ENCODE results near the gene UQCRC1. TPM values are rescaled to one million over a fixed set of nuclear protein-coding genes. Genes with fewer than 3 reads are reported as not detected.

Gene UQCRC1
- total RNA-seq, 1 experiment from 2014 or later = 323 TPM

DNA sequence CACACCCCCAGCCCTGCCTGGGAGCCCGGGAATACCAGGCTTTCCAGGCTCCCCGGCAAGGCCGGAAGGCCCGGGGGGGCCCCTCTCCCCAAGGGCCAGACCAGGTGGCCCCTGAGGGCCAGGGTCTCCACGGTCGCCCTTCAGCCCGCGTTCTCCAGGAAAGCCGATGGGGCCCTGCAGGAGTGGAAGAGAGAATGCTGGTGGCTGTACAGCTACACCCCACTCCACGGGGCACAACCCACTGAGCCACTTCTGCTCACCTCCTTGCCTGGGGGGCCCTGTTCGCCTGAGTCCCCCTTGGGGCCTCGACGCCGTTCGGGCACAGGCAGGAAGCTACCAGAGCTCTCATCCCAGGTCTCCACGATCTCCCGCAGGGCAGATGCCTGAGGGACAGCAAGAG is 34.1 kb downstream of the UQCRC1 start:
- Mint-ChIP-seq H3K27ac (no peak overlapping the region), H3K27me3 (ENCODE audit: low read depth) (no peaks in the 10 kb centered on the region), H3K4me1 (no peaks in the 10 kb centered on the region), H3K4me3 (no peak overlapping the region), H3K9me3 (no peaks in the 10 kb centered on the region), H3K36me3 (no peaks in the 10 kb centered on the region; the same call in 1 of the 2 replicates)
- ChIA-PET POLR2A (no interaction called here), CTCF (no interaction called here)
- ATAC-seq (no peak), DNase-seq (ENCODE audit: low spot score) (no peak)
- TF ChIP-seq, protein P1, sequence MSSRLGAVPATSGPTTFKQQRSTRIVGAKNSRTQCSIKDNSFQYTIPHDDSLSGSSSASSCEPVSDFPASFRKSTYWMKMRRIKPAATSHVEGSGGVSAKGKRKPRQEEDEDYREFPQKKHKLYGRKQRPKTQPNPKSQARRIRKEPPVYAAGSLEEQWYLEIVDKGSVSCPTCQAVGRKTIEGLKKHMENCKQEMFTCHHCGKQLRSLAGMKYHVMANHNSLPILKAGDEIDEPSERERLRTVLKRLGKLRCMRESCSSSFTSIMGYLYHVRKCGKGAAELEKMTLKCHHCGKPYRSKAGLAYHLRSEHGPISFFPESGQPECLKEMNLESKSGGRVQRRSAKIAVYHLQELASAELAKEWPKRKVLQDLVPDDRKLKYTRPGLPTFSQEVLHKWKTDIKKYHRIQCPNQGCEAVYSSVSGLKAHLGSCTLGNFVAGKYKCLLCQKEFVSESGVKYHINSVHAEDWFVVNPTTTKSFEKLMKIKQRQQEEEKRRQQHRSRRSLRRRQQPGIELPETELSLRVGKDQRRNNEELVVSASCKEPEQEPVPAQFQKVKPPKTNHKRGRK (CRISPR knock-in tag; IDR thresholded peaks at IDR 0.05; ENCODE audit: borderline replicate concordance) = no peak
- TF ChIP-seq, protein P2, sequence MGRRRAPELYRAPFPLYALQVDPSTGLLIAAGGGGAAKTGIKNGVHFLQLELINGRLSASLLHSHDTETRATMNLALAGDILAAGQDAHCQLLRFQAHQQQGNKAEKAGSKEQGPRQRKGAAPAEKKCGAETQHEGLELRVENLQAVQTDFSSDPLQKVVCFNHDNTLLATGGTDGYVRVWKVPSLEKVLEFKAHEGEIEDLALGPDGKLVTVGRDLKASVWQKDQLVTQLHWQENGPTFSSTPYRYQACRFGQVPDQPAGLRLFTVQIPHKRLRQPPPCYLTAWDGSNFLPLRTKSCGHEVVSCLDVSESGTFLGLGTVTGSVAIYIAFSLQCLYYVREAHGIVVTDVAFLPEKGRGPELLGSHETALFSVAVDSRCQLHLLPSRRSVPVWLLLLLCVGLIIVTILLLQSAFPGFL (CRISPR knock-in tag; IDR thresholded peaks at IDR 0.05; ENCODE audit: borderline replicate concordance) = no peak
- TF ChIP-seq HMGA2 (CRISPR knock-in tag; IDR thresholded peaks at IDR 0.05) (no peak), PRRX2 (CRISPR knock-in tag; IDR thresholded peaks at IDR 0.05) (no peak), ELF4 (CRISPR knock-in tag; IDR thresholded peaks at IDR 0.05; ENCODE audit: low read depth) (no peak), CBFB (CRISPR knock-in tag; IDR thresholded peaks at IDR 0.05; ENCODE audit: low read depth) (no peak), ZNF423 (CRISPR knock-in tag; IDR thresholded peaks at IDR 0.05) (no peak), EMX1 (CRISPR knock-in tag; IDR thresholded peaks at IDR 0.05) (no peak), TCF7 (CRISPR knock-in tag; IDR thresholded peaks at IDR 0.05; ENCODE audit: low read depth) (no peak), ZNF416 (CRISPR knock-in tag; IDR thresholded peaks at IDR 0.05) (no peak), HMGXB4 (CRISPR knock-in tag; IDR thresholded peaks at IDR 0.05) (no peak), AR (CRISPR knock-in tag; IDR thresholded peaks at IDR 0.05) (no peak)
- TF ChIP-seq, protein P3, sequence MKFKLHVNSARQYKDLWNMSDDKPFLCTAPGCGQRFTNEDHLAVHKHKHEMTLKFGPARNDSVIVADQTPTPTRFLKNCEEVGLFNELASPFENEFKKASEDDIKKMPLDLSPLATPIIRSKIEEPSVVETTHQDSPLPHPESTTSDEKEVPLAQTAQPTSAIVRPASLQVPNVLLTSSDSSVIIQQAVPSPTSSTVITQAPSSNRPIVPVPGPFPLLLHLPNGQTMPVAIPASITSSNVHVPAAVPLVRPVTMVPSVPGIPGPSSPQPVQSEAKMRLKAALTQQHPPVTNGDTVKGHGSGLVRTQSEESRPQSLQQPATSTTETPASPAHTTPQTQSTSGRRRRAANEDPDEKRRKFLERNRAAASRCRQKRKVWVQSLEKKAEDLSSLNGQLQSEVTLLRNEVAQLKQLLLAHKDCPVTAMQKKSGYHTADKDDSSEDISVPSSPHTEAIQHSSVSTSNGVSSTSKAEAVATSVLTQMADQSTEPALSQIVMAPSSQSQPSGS (CRISPR knock-in tag; IDR thresholded peaks at IDR 0.05; ENCODE audit: borderline replicate concordance, low read depth) = no peak
- TF ChIP-seq, protein P4, sequence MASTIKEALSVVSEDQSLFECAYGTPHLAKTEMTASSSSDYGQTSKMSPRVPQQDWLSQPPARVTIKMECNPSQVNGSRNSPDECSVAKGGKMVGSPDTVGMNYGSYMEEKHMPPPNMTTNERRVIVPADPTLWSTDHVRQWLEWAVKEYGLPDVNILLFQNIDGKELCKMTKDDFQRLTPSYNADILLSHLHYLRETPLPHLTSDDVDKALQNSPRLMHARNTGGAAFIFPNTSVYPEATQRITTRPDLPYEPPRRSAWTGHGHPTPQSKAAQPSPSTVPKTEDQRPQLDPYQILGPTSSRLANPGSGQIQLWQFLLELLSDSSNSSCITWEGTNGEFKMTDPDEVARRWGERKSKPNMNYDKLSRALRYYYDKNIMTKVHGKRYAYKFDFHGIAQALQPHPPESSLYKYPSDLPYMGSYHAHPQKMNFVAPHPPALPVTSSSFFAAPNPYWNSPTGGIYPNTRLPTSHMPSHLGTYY (CRISPR knock-in tag; IDR thresholded peaks at IDR 0.05) = no peak
- TF ChIP-seq, protein P5, sequence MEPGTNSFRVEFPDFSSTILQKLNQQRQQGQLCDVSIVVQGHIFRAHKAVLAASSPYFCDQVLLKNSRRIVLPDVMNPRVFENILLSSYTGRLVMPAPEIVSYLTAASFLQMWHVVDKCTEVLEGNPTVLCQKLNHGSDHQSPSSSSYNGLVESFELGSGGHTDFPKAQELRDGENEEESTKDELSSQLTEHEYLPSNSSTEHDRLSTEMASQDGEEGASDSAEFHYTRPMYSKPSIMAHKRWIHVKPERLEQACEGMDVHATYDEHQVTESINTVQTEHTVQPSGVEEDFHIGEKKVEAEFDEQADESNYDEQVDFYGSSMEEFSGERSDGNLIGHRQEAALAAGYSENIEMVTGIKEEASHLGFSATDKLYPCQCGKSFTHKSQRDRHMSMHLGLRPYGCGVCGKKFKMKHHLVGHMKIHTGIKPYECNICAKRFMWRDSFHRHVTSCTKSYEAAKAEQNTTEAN (CRISPR knock-in tag; IDR thresholded peaks at IDR 0.05) = no peak

All from WTC11 (cell line).